ENCODE data around the gene LPCAT1.
A peak's percentile ranks its signal among the peaks of the same experiment; 100 is the strongest.
"Not testable (repeated sequence)": the region's sequence is repeated elsewhere in the genome, so short reads cannot be mapped to it uniquely, and the experiment has no call there.

LPCAT1 gene

GRCh38 chr5:1522601-1523479, 920 bp downstream of the LPCAT1 start:
- no peak for DNase-seq (ENCODE audit: low read depth)

DNA sequence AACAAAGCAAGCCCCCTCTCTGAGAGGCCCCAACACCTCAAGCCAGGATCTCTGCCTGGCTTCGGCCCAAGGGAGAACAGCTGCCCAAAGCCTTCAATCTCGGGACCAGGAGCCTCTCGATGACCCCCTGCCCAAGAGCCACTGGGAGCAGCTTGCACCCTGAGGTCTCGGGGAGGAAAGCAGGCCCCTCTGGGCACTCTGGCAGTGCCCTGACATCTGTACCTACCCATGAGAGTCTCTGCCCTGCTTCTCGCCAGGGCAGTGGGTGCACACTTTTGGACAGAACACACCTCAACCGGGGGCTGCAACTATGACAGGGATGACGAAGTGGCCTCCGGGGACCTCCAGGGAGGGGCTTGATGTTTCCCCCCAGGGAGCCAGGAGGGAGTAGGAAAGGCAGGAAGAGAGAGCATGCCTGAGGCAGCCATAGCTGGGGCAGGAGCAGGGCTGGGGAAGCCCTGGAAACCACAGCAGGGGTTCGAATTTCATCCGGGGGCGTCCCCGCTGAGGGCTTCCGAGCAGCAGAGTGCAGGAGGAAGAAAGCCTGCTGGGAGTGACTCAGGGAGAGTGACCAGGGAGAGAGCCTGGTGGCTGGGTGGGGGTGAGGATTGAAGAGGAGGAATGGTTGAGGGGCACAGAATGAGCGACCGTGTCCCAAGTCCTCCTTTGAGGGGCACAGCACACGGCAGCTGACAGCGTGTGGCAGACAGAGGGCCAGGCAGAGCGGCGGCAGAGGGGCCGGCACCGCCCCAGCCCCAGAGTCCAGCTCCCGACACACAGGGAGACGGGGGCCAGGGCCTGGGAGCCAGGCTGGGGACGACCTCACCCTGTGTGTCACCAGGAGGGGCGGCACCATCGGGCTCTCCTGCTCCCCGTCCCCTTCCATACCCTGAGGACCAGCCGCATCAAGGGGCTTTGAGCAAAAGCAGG, 1.8 kb downstream of the LPCAT1 start:
- DNase-seq (ENCODE audit: low read depth), result peak; percentile 55

DNA sequence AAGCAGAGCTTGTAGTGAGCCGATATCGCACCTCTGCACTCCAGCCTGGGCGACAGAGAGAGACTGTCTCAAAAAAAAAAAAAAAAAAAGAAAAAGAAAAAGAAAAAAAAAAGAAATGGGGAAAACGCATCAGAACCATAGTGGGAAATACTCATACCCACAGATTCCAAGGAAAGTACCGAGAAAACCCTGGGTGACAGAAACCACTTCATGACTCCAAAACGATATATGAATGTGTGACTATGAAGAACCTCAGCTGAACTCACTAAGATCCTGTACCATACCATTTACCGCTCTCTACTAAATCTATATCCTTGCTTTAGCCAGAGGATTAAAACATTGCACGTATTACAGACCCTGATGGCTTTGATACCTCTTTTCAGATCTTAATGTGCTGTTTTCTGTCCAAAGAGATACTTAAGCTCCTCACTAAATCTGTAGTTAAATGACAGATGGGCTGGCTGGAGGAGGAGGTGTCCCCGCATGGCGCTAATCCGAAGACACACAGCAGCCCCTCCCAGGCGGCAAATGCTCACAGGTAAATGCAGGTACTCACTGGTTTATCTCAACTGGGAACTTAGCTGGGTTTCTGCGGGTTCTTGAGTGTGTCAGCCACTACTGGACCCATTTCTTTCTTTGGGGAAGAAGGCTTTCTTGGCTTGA, 2.8 kb downstream of the LPCAT1 start:
- no peak for DNase-seq (ENCODE audit: low read depth)

- no peak for DNase-seq (ENCODE audit: low read depth)
Observed at GRCh38 chr5:1519631-1520210, 4.0 kb downstream of the LPCAT1 start.

DNA sequence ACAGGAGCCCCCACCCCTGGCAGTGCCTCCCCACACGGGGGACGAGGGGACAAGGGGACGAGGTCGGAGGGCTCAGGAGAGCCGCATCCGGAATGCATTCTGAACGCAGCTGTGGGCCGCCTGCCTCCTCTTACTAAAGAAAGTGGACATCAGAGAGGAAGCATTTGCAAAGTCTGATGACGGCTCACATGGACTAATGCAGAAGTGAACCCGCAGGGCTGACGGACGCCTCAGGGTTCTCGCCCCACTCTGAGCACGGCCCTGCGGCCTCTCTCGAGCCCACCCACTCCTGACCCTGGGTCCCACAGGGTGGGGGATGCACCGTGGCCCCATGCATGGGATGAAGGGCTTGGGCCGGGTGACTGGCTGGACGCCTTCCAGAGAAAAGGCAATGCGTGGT, 5.9 kb downstream of the LPCAT1 start:
- no peak for DNase-seq (ENCODE audit: low read depth)

- DNase-seq (ENCODE audit: low read depth), result peak; percentile 55
Observed at GRCh38 chr5:1516615-1517601, 6.9 kb downstream of the LPCAT1 start.

- no peak for DNase-seq (ENCODE audit: low read depth)
Observed at GRCh38 chr5:1515921-1516571, 7.7 kb downstream of the LPCAT1 start.

GRCh38 chr5:1515311-1515920, 8.3 kb downstream of the LPCAT1 start:
- no peak for DNase-seq (ENCODE audit: low read depth)

- DNase-seq (ENCODE audit: low read depth), result not testable (repeated sequence)
Observed at GRCh38 chr5:1514819-1515310, 8.9 kb downstream of the LPCAT1 start.

- DNase-seq (ENCODE audit: low read depth), result no peak
Observed at GRCh38 chr5:1514027-1514818, 9.5 kb downstream of the LPCAT1 start.

DNA sequence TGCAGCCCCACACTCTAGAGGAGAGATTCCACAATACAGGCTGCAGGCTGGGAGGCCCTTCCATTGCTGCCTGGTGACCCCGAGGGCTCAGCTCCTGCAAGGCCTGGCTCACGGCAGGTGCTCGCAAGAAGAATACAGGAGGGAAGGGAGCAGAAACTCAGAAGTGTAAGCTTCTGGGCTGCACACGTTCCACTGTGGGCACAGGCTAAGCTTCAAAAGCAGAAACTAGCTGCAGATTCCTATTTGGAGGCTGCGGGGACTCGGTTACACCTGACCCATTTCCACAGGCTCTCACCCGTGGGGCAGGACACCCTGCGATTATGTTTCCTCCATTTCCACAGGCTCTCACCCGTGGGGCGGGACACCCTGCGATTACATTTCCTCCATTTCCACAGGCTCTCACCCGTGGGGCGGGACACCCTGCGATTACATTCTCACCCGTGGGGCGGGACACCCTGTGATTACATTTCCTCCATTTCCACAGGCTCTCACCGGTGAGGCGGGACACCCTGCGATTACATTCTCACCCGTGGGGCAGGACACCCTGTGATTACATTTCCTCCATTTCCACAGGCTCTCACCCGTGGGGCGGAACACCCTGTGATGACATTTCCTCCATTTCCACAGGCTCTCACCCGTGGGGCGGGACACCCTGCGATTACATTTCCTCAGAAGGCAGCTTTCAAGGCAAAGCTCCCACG, 10.3 kb downstream of the LPCAT1 start:
- DNase-seq (ENCODE audit: low read depth), result no peak

DNA sequence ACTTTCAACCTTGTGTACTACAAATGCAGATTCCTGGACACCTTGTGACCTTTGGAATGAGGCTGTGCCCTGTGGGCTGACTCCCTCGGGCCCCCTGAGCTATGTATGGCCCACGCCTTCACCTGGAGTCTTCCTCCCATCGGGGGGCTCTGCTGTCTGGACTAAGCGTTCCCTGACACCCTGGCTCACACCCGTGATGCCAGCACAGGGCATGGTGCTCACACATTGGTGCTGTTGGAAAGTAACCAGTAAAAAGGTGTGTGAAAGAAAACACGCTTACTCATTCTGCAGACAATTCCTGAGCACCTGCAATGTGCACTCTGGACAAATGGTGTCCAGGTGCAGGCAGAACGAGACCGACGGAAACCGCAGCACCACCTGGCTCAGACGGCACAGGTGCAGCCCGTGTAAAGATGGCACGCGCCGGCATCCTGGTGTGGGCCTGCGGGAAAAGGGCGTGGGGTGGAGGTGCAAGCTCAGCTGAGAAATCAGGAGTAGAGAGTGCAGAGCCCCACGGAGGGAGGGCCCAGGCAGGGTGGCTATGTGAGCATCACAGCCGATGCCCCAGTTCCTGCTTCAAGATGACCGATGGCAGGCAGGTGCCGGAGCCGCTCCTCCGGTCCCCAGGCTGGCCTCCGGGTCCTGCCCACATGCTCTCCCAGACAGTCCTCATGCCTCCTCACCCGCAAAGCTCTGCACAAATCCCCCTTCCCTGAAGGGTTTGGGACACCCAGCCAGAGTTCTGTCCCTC, 11.0 kb downstream of the LPCAT1 start:
- no peak for DNase-seq (ENCODE audit: low read depth)

- DNase-seq (ENCODE audit: low read depth), result no peak
Observed at GRCh38 chr5:1511651-1512540, 11.9 kb downstream of the LPCAT1 start.

- DNase-seq (ENCODE audit: low read depth), result no peak
Observed at GRCh38 chr5:1511048-1511447, 12.7 kb downstream of the LPCAT1 start.

GRCh38 chr5:1510631-1511030, 13.1 kb downstream of the LPCAT1 start:
- no peak for DNase-seq (ENCODE audit: low read depth)

GRCh38 chr5:1510151-1510561, 13.6 kb downstream of the LPCAT1 start:
- DNase-seq (ENCODE audit: low read depth), result no peak

All from stromal cell of bone marrow (primary cell).